Neuronal stem cell (in vitro differentiated cells): ENCODE data around the gene SLAIN2.
A peak's percentile ranks its signal among the peaks of the same experiment; 100 is the strongest.

Experiments
- DNase-seq: peaks from one replicate; pipeline ENCODE4 v3.0.0-alpha.2; 2013; ENCODE audit warnings: low spot score
- H2AFZ ChIP-seq: one replicate; pipeline ENCODE4 v1.6.1; 2013; ENCODE audit warnings: mild to moderate bottlenecking, low read length, inconsistent platforms
- H2AK5ac ChIP-seq: 2 replicates; pipeline ENCODE4 v1.6.1; 2013; ENCODE audit warnings: low read depth, mild to moderate bottlenecking, inconsistent platforms, low read length, moderate library complexity, mixed read lengths
- H2BK120ac ChIP-seq: 2 replicates; pipeline ENCODE4 v1.6.1; 2013; ENCODE audit warnings: low read depth, mild to moderate bottlenecking, inconsistent platforms, low read length, moderate library complexity, mixed read lengths
- H2BK12ac ChIP-seq: one replicate; pipeline ENCODE4 v1.6.1; 2013; ENCODE audit warnings: low read length, inconsistent platforms
- H2BK15ac ChIP-seq: 2 replicates; pipeline ENCODE4 v1.6.1; 2013; ENCODE audit warnings: mild to moderate bottlenecking, low read length, inconsistent platforms, mixed read lengths
- H2BK5ac ChIP-seq: one replicate; pipeline ENCODE4 v1.6.1; 2013; ENCODE audit warnings: inconsistent platforms, mild to moderate bottlenecking, low read length, moderate library complexity
- H3K14ac ChIP-seq: one replicate; pipeline ENCODE4 v1.6.1; 2013; ENCODE audit warnings: low read length, inconsistent platforms
- H3K18ac ChIP-seq: 2 replicates; pipeline ENCODE4 v1.6.1; 2013; ENCODE audit warnings: low read length, inconsistent platforms
- H3K23ac ChIP-seq: 2 replicates; pipeline ENCODE4 v1.6.1; 2013; ENCODE audit warnings: low read depth, mild to moderate bottlenecking, mixed read lengths, low read length, inconsistent platforms; ENCODE audit not compliant: poor library complexity
- H3K27ac ChIP-seq: replicated peaks from 3 replicates; pipeline ENCODE4 v1.5.1; 2013; ENCODE audit warnings: low read length, inconsistent platforms
- H3K27me3 ChIP-seq, 3 experiments: 2 replicates each; pipeline ENCODE4 v1.6.1; 2013; ENCODE audit warnings: low read length in 3 of 3, mild to moderate bottlenecking in 2 of 3, inconsistent platforms in 1 of 3, low read depth in 1 of 3, mixed read lengths in 1 of 3, moderate library complexity in 1 of 3; ENCODE audit not compliant: control insufficient read depth in 3 of 3, insufficient read depth in 3 of 3
- H3K36me3 ChIP-seq, 2 donors: replicated peaks in 1 of 2; 2 replicates each; pipeline ENCODE4 v1.6.1; 2013; ENCODE audit warnings: low read length in 2 of 2; ENCODE audit not compliant: control insufficient read depth in 2 of 2, insufficient read depth in 2 of 2
- H3K4ac ChIP-seq: 2 replicates; pipeline ENCODE4 v1.6.1; 2013; ENCODE audit warnings: inconsistent platforms, mild to moderate bottlenecking, low read length, moderate library complexity
- H3K4me1 ChIP-seq, 2 donors: 1 replicate in 1 of 2; 2 replicates in 1 of 2; pipeline ENCODE4 v1.6.1; 2013; ENCODE audit warnings: low read length in 2 of 2, low read depth in 1 of 2; ENCODE audit not compliant: control insufficient read depth in 2 of 2, insufficient read depth in 1 of 2
- H3K4me2 ChIP-seq: one replicate; pipeline ENCODE4 v1.6.1; 2013; ENCODE audit warnings: mild to moderate bottlenecking, low read length, inconsistent platforms; ENCODE audit not compliant: insufficient read depth, poor library complexity, severe bottlenecking
- H3K4me3 ChIP-seq, 2 donors: 2 replicates each; pipeline ENCODE4 v1.5.1; 2013; ENCODE audit warnings: low read length in 2 of 2, mild to moderate bottlenecking in 2 of 2, inconsistent platforms in 1 of 2, moderate library complexity in 1 of 2
- H3K79me1 ChIP-seq: one replicate; pipeline ENCODE4 v1.6.1; 2013; ENCODE audit warnings: low read depth, mild to moderate bottlenecking, inconsistent platforms, low read length, moderate library complexity
- H3K9ac ChIP-seq: one replicate; pipeline ENCODE4 v1.6.1; 2013; ENCODE audit warnings: mild to moderate bottlenecking, low read depth, low read length, inconsistent platforms; ENCODE audit not compliant: poor library complexity
- H3K9me3 ChIP-seq, 2 donors: replicated peaks in 1 of 2; 2 replicates each; pipeline versions ENCODE3 to v1.6.1; 2013; ENCODE audit warnings: low read length in 2 of 2, mild to moderate bottlenecking in 2 of 2, inconsistent platforms in 1 of 2, low read depth in 1 of 2, mixed read lengths in 1 of 2, moderate library complexity in 1 of 2; ENCODE audit not compliant: control insufficient read depth in 2 of 2, insufficient read depth in 1 of 2
- H4K8ac ChIP-seq: one replicate; pipeline ENCODE4 v1.6.1; 2013; ENCODE audit warnings: low read depth, mild to moderate bottlenecking, inconsistent platforms, low read length, moderate library complexity
- H4K91ac ChIP-seq: one replicate; pipeline ENCODE4 v1.6.1; 2013; ENCODE audit warnings: low read length, low read depth, mild to moderate bottlenecking, inconsistent platforms; ENCODE audit not compliant: poor library complexity
- WGBS, 2 donors: extraction: QIAGEN DNeasy Blood & Tissue Kit; methylation state at CpG; one replicate each; pipeline ENCODE4 v1.1.7; 2013; ENCODE audit warnings: missing lambda C conversion rate in 2 of 2, mixed read lengths in 1 of 2; ENCODE audit not compliant: insufficient read length in 2 of 2, insufficient replicate concordance in 1 of 2; ENCODE audit errors: extremely low coverage in 2 of 2; 5-methylcytosine and 5-hydroxymethylcytosine counted together

The SLAIN2 gene

DNA sequence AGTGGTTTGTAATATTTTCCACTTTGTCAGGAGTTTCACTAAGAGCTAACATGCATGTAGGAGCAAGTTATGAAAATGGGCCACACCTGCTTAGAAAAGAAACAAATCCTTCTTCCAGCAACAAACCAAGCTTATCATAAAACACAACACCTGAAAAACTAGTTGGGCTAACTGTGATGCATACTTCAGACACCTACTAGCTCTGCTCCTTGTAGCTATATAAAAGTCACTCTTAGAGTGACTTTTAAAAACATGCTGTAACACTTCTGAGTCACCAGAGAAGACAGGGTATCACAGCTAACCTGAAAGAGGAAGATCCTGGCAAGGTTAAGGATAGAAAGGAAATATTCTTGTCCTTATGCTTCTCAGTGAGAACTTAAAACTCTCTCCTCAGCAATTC is 3.6 kb upstream of the SLAIN2 start:
- no peak overlapping the region for H2BK15ac ChIP-seq

DNA sequence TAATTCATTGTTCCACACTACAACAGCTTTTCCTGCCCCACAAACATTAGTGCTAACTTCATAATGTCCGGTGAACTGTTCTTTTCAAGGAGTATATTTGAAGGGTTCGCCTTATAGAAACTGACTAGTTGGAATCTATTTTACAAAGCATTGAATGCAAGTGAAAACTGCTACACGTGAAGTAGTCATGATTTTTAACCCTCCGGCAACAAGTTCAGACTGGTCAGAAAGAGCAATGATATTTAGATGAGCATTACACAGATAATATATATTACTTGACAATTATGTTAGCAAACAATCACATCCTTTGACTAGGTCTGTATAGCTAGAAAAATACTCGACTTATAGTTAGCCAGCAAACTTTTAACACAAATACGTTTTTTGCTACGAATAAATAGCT is 1.7 kb upstream of the SLAIN2 start:
- Histone ChIP-seq H3K4me1 (peaks cover 1 to 12% of the 10 kb centered on the region in 2 donors), H4K8ac (no peak overlapping the region), H2BK5ac (no peak overlapping the region), H4K91ac (no peak overlapping the region), H3K9ac (no peak overlapping the region), H3K4me3 (no peak overlapping the region), H3K36me3 (no peaks in the 10 kb centered on the region), H3K14ac (no peak overlapping the region), H2AK5ac (no peak overlapping the region), H2AFZ (peak overlapping the region; percentile 89), H3K23ac (no peak overlapping the region), H3K4me2 (no peak overlapping the region), H3K27me3 (no peaks in the 10 kb centered on the region), H3K4ac (no peak overlapping the region), H3K18ac (no peak overlapping the region), H3K9me3 (no peaks in the 10 kb centered on the region), H2BK15ac (no peak overlapping the region), H3K27ac (no peak overlapping the region), H3K79me1 (peaks cover 3% of the 10 kb centered on the region), H2BK120ac (no peak overlapping the region), H2BK12ac (no peak overlapping the region)
- no CpG with 5 or more reads among the region's 7 CpGs for WGBS, 2 donors
- DNase-seq, result no peak

More for the DNA sequence above, 3.6 kb upstream of the SLAIN2 start:
- Histone ChIP-seq H3K4me2 (no peak overlapping the region), H3K4me3 (no peak overlapping the region), H3K36me3 (no peaks in the 10 kb centered on the region), H3K18ac (no peak overlapping the region), H2BK5ac (no peak overlapping the region), H3K79me1 (peaks cover 3% of the 10 kb centered on the region), H2BK12ac (no peak overlapping the region), H2BK120ac (no peak overlapping the region), H3K4ac (no peak overlapping the region), H3K27ac (no peak overlapping the region), H2AFZ (no peak overlapping the region), H3K14ac (no peak overlapping the region), H3K9me3 (no peaks in the 10 kb centered on the region), H3K27me3 (no peaks in the 10 kb centered on the region), H4K8ac (no peak overlapping the region), H3K4me1 (no peaks in the 10 kb centered on the region), H4K91ac (no peak overlapping the region), H3K23ac (no peak overlapping the region), H2AK5ac (no peak overlapping the region), H3K9ac (no peak overlapping the region)
- no peak for DNase-seq

DNA sequence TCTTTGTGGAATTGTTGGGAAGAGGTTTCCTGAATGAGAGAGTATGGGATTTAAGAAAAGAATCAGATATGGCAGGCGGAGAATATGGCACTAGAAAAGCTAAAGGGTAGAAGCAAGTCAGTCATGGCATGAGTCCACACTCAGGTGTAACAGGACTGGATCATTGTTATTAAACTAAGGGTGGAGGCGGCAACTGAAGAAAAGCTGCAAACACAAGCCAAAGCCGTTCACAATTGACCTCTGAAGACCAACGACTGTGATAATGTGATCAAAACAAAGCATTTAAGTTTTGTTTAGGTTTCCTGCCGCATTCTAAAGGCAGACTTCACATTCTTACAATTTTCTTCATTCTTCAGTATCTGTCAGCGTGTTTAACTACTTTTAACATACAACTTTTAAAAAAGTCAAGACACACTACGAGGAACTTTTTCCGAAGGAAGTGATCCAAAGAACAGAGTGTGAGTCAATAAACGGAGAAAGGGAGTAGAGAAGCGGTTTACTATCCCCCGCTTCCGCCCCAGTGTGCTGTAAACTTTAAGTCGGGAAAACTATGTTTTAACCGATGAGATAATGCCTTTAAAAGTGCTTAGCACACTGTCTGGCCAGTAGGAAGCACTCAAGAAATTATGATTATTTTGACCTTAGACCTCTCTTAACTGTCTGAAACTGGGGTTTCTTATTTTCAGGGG is 909 bp upstream of the SLAIN2 start:
- WGBS, 2 donors, result no CpG with 5 or more reads among the region's 14 CpGs
- Histone ChIP-seq H2BK120ac (no peak overlapping the region), H3K4ac (no peak overlapping the region), H3K14ac (no peak overlapping the region), H3K9ac (no peak overlapping the region), H3K4me1 (peaks cover 1 to 17% of the 10 kb centered on the region in 2 donors), H3K27me3 (no peaks in the 10 kb centered on the region), H4K91ac (no peak overlapping the region), H2BK5ac (no peak overlapping the region), H2BK15ac (no peak overlapping the region), H3K79me1 (peaks cover 3% of the 10 kb centered on the region), H2AK5ac (no peak overlapping the region), H3K4me3 (peak overlapping the region; percentile 58 to 80), H4K8ac (no peak overlapping the region), H3K18ac (peak overlapping the region; percentile 87), H2AFZ (peak overlapping the region; percentile 89), H3K36me3 (no peaks in the 10 kb centered on the region), H3K27ac (peak overlapping the region; percentile 70), H2BK12ac (no peak overlapping the region), H3K9me3 (no peaks in the 10 kb centered on the region), H3K4me2 (peak overlapping the region; percentile 58), H3K23ac (no peak overlapping the region)
- peak; percentile 40 for DNase-seq

DNA sequence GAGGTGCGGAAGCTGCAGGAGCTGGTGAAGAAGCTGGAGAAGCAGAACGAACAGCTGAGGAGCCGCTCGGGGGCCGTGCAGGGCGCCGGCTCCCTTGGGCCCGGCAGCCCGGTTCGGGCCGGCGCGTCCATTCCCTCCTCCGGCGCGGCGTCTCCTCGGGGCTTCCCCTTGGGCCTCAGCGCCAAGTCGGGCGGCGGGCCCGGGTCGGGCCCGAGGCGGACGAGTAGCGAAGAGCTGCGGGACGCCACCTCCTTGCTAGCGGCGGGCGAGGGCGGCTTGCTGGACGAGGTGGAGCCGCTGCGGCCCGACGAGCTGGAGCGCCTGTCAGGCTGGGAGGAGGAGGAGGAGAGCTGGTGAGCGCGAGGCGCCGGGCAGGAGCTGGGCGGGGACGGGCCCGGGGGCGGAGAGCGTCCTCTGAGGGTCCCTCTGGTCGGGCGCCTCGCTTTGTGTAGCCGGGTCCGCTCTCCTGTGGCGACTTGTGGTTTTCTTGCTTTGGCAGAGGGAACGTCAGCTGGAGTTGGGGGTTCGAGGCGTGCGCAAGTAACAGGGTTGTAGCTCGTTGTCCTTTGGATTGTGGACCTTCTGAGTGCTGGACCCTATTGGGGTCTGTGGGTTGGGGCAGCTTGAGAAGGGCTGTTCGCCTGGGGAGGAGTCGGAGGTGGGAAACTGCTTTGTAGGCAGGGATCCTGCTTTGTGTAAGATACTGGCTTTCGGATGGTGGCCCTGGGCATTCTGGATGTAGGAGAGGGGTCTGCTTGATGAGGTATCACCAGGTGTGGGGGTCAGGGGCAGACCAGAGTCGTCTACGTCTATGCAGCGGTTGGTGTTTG is 662 bp downstream of the SLAIN2 start:
- peak overlapping the region; percentile 74 for H2AK5ac ChIP-seq
- no peak overlapping the region for H2BK12ac ChIP-seq
- no CpG with 5 or more reads among the region's 66 CpGs for WGBS, 2 donors
- peak overlapping the region; percentile 98 for H2BK5ac ChIP-seq
- no peaks in the 10 kb centered on the region for H3K36me3 ChIP-seq
- H4K91ac ChIP-seq, result no peak overlapping the region
- H3K27ac ChIP-seq, result peak overlapping the region; percentile 90
- peak overlapping the region; percentile 68 for H3K4me2 ChIP-seq
- H3K9ac ChIP-seq, result peak overlapping the region; percentile 95
- H3K4me1 ChIP-seq, result peaks cover 1 to 17% of the 10 kb centered on the region in 2 donors
- H3K18ac ChIP-seq, result peak overlapping the region; percentile 99
- H3K14ac ChIP-seq, result peak overlapping the region; percentile 98
- no peak overlapping the region for H2BK120ac ChIP-seq
- H3K4ac ChIP-seq, result peak overlapping the region; percentile 85
- H3K9me3 ChIP-seq, result no peaks in the 10 kb centered on the region
- peak overlapping the region; percentile 95 for H2AFZ ChIP-seq
- peak; percentile 61 for DNase-seq
- H4K8ac ChIP-seq, result no peak overlapping the region
- no peaks in the 10 kb centered on the region for H3K27me3 ChIP-seq
- H3K23ac ChIP-seq, result peak overlapping the region; percentile 91
- H3K4me3 ChIP-seq, result peak overlapping the region; percentile 91 to 98
- H3K79me1 ChIP-seq, result peaks cover 4% of the 10 kb centered on the region
- H2BK15ac ChIP-seq, result peak overlapping the region; percentile 24
